Right lobe of liver (tissue), 6 donors: ENCODE data around the gene CNPY1. TPM values are rescaled to one million over a fixed set of nuclear protein-coding genes. Genes with fewer than 3 reads are reported as not detected.

ENCODE experiments used
- ATAC-seq, 4 donors: fragments of 200-7000 bp; cut with Tn5 transposase; one replicate each; pipeline ENCODE4 v1.9.1; 2020; ENCODE audit warnings: mild to moderate bottlenecking in 4 of 4, moderate library complexity in 4 of 4
- DNase-seq, 3 donors: peaks; one replicate each; pipeline ENCODE4 v3.0.0-alpha.2; 2020
- H3K27ac ChIP-seq, 3 donors: fragments of 200-600 bp; one replicate each; pipeline ENCODE4 v1.8.0; 2022
- H3K27me3 ChIP-seq, 2 donors: fragments of 200-600 bp; one replicate each; pipeline ENCODE4 v1.8.0; 2022
- H3K36me3 ChIP-seq, 4 donors: fragments of 200-600 bp; sonication (generic) in 1 of 4; one replicate each; pipeline versions ENCODE4 v1.5.1 to v1.8.0; 2017 to 2022; ENCODE audit warnings: control low read depth in 1 of 4
- H3K4me1 ChIP-seq, 4 donors: fragments of 200-600 bp; sonication (generic) in 1 of 4; one replicate each; pipeline versions ENCODE4 v1.5.1 to v1.8.0; 2017 to 2022; ENCODE audit warnings: control low read depth in 1 of 4
- H3K4me3 ChIP-seq, 3 donors: fragments of 200-600 bp; one replicate each; pipeline ENCODE4 v1.8.0; 2022
- H3K9me3 ChIP-seq, 4 donors: fragments of 200-600 bp; sonication (generic) in 1 of 4; one replicate each; pipeline versions ENCODE4 v1.5.1 to v1.8.0; 2017 to 2022; ENCODE audit warnings: control low read depth in 1 of 4
- CTCF ChIP-seq, 4 donors: fragments of 200-600 bp in 3 of 4; fragments of 450-650 bp in 1 of 4; IDR thresholded peaks; one replicate each; pipeline versions ENCODE4 v1.5.1 to v1.8.0; 2016 to 2022; ENCODE audit warnings: antibody characterized with exemption in 4 of 4, mild to moderate bottlenecking in 2 of 4
- POLR2A ChIP-seq: fragments of 450-650 bp; IDR thresholded peaks from one replicate; pipeline ENCODE4 v1.6.1; 2017; ENCODE audit warnings: antibody characterized with exemption, mild to moderate bottlenecking
- WGBS: methylation state at CpG from one replicate; pipeline ENCODE4 v1.1.6; 2018; ENCODE audit warnings: low coverage, low lambda C conversion rate; ENCODE audit not compliant: insufficient coverage; ENCODE audit errors: missing lambda C conversion rate; 5-methylcytosine and 5-hydroxymethylcytosine counted together
- intact Hi-C, 2 donors: fragments of 100-400 bp; cut with DNase I; formaldehyde crosslinking; loops; one replicate each; pipeline versions ENCODE4 v1.11.2 to v1.14.1; 2022
- total RNA-seq, 6 experiments: library from RNA; depleted of rRNA in 2 of 6; stranded (reverse); fragments of >200 nt in 2 of 6; fragmentation: NEBNext Ultra II Directional in 3 of 6; extraction: Animal tissue kit (Norgen Biotek cat#: 25700) in 3 of 6; gene quantifications; one replicate each; pipeline versions ENCODE4 v1.1.0 to v1.2.4, GENCODE V29; 2016 to 2023
- donor health status: DM: no; HTN: yes; CAD: no.
- donor health status: DM: no; HTN: no; CAD: no.
- donor health status: DM: no; HTN: no; CAD: no.
- donor health status: DM: no; HTN: yes; CAD: no.
- donor health status: DM: no; HTN: yes; CAD: no.

CNPY1 gene
- total RNA-seq, 6 experiments from 2014 or later = 0.19 TPM; not detected in 5

GRCh38 chr7:155456738-155457543 is 89.4 kb downstream of the CNPY1 start:
- Histone ChIP-seq H3K27ac (no peak overlapping the region), H3K4me1 (peaks cover 0 to 21% (median 0%) of the 10 kb centered on the region in 4 donors), H3K27me3 (peaks cover 0 to 91% of the 10 kb centered on the region in 2 donors), H3K36me3 (no peaks in the 10 kb centered on the region), H3K9me3 (no peaks in the 10 kb centered on the region), H3K4me3 (peak overlapping the region; percentile 25 to 50 (median 43))
- TF ChIP-seq CTCF (IDR thresholded peaks at IDR 0.05) (no peak), POLR2A (no peak)
- intact Hi-C loops = no loop called here
- DNase-seq (peak; percentile 54 to 78 (median 66)), ATAC-seq (peak; percentile 50 to 81 (median 76))
- under 1% methylated on average over 29 of the region's 69 CpGs for WGBS

GRCh38 chr7:155455776-155456737 is 90.3 kb downstream of the CNPY1 start:
- intact Hi-C loops = no loop called here
- Histone ChIP-seq H3K27me3 (peaks cover 0 to 91% of the 10 kb centered on the region in 2 donors), H3K27ac (no peak overlapping the region), H3K36me3 (no peaks in the 10 kb centered on the region), H3K9me3 (no peaks in the 10 kb centered on the region), H3K4me1 (peaks cover 0 to 21% (median 0%) of the 10 kb centered on the region in 4 donors), H3K4me3 (no peak overlapping the region)
- TF ChIP-seq CTCF (IDR thresholded peaks at IDR 0.05) = no peak
- TF ChIP-seq POLR2A = no peak
- 7% methylated on average over 19 of the region's 27 CpGs for WGBS
- ATAC-seq (no peak), DNase-seq (no peak)

GRCh38 chr7:155455132-155455693 is 91.1 kb downstream of the CNPY1 start:
- Histone ChIP-seq H3K27me3 (peaks cover 0 to 91% of the 10 kb centered on the region in 2 donors), H3K4me3 (no peak overlapping the region), H3K36me3 (no peaks in the 10 kb centered on the region), H3K27ac (no peak overlapping the region), H3K4me1 (peaks cover 0 to 21% (median 0%) of the 10 kb centered on the region in 4 donors), H3K9me3 (no peaks in the 10 kb centered on the region)
- intact Hi-C loops = no loop called here
- no peak for TF ChIP-seq CTCF (IDR thresholded peaks at IDR 0.05)
- TF ChIP-seq POLR2A = no peak
- DNase-seq (no peak), ATAC-seq (no peak)
- 4% methylated on average over 15 of the region's 15 CpGs for WGBS
